H54 (cell line): ENCODE results near the gene DDX41.
A peak's percentile ranks its signal among the peaks of the same experiment; 100 is the strongest.
"Not testable (repeated sequence)": the region's sequence is repeated elsewhere in the genome, so short reads cannot be mapped to it uniquely, and the experiment has no call there.

ENCODE experiments used
- DNase-seq: peaks from one replicate; pipeline ENCODE4 v3.0.0; 2011; ENCODE audit warnings: low spot score, mixed read lengths; ENCODE audit not compliant: insufficient read length
- FAIRE-seq: peaks from 3 replicates; lab custom pipeline; 2011; peaks lifted over from hg19 to GRCh38; lab: Jason Lieb, UNC
- POLR2A ChIP-seq: IDR thresholded peaks from 2 replicates; pipeline ENCODE4 v1.6.1; 2011; ENCODE audit warnings: low read depth, mild to moderate bottlenecking, low read length

Gene DDX41

DNA sequence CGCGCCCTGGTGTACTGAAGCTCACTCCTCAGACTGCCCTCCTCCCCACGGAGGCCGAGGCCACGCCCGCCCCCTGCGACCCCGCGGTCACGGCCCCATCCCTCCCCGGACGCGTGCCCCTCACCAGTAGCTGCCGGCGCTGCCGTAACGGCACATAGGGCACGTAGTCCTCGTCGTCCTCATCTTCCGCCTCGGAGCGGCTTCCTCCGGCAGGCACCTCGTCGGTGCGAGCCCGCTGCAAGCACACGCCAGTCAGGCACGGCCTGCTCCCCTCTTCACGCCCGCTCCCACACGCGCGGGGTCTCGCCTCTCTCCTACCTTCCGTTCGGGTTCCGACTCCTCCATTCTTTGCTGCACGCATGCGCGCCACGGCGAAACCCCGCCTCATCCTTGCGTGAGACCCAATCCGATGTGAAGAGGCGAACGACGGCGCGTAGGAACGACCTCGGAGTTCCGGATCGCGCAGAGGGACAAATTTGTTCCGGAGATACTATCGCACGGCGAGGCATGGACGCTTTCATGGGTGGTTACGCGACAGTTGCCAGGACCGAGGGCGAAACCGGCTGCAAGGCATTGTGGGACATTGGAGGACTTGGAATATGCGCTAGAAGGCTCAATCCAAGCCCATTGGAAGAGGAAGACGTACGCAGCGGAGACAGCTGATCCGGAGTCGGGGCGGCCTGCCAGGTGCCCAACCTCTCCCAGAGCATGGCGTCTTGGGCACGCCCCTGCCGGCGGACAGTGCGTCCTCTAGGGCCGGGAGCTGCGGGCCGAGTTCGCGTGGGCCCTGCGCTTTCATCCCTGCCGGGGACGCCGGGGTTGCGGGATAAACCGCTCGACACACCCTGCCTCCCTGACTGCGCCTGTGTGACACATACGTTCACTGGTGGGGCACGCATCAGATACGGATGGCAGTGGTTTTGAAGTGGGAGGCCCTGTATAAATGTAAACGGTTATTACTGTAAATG lies at the start of gene DDX41:
Gene DDX41 (minus strand): TSS at position 361 of the 968 bp plus-strand sequence. CDS start 16 bp downstream, at position 345.
- DNase-seq (peak; percentile 97), FAIRE-seq (peak; percentile 84)
- peak; percentile 88 for TF ChIP-seq POLR2A

DNA sequence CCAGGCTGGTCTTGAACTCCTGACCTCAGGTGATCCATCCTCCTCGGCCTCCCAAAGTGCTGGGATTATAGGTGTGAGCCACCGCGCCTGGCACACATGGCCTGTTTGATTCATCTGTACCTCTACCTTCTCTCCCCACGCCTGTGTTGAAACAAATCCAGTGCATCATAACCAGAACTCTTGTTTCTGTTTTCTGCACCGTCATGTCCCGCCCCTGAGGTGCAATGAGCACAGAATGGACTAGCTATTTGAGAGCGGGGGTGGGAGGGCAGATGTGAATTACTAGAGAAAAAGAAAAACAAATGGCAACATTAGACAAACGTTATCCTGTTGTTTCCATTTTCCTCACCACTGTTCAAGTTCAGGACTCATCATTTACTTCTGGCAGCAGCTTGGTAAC lies 48.3 kb upstream of the DDX41 start:
- TF ChIP-seq POLR2A = no peak
- no peak for DNase-seq
- no peak for FAIRE-seq

DNA sequence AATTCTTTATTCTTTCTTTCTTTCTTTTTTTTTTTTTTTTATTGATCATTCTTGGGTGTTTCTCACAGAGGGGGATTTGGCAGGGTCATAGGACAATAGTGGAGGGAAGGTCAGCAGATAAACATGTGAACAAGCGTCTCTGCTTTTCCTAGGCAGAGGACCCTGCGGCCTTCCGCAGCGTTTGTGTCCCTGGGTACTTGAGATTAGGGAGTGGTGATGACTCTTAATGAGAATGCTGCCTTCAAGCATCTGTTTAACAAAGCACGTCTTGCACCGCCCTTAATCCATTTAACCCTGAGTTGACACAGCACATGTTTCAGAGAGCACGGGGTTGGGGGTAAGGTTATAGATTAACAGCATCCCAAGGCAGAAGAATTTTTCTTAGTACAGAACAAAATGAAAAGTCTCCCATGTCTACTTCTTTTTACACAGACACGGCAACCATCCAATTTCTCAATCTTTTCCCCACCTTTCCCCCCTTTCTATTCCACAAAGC lies 42.7 kb upstream of the DDX41 start:
- FAIRE-seq, DNase-seq: not testable (repeated sequence)

DNA sequence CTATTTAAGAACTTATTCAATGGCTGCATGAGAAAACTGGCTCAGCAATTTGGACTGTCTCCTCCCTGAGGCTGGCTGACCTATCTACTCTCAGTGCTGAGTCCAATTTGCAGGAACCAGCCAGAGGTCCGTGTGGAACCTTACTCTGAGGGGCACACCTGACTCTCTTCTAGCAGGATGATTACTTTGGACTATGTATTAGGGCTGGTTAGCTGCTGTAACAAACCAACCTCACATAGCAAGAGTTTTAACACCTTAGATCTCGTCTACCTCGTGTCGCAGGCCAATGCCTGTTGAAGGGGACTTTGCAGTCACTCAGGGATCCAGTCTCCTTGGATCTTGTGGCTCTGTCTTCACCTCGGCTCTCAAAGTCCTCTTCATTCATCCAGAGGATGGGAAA lies 41.0 kb upstream of the DDX41 start:
- FAIRE-seq = no peak
- TF ChIP-seq POLR2A = no peak
- DNase-seq = no peak

DNA sequence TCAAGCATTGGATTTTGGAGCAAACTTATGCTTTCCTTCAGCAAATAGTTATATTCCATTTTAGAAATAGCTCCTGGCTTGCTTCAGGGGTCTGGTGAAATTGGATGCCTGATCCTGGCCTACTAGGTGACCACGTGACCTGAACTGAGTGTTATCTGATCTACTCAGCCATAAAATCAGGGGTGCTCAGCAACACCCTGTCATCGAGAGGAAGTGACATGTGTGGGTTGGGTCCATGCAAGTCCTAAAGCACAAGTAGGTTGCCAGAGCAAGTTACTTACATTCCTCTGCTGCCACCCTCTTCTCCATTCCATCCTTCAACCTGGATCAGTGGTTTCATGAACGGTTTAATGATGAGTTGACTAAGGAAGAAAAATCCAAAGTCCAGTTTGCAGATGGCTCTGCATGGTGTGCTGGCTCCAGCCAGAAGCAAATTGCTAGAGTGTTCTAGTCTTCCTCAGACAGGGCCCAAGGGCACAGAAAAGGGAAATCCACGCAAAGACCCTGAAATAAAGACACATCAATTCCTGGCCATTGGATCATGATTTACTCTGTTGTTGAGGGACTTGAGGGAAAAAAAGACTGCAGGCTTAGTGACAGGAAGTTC lies 40.4 kb upstream of the DDX41 start:
- FAIRE-seq (no peak), DNase-seq (no peak)
- TF ChIP-seq POLR2A = no peak

DNA sequence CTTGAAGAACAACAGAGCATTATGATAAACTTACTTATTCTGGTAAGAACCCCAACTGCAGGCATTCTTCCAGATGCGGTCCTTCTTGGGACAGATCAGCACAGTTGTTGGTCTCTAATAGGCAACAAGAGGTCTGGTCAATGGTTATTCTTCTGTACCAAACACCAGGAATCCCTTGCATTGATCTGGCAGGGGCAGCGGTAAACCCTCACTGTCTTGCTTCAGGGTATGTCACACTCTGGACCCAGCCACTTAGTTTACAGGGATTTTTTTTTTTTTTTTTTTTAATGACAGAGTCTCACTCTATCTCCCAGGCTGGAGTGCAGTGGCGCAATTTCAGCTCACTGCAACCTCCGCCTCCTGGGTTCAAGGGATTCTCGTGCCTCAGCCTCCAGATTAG lies 38.9 kb upstream of the DDX41 start:
- no peak for TF ChIP-seq POLR2A
- FAIRE-seq = no peak

DNA sequence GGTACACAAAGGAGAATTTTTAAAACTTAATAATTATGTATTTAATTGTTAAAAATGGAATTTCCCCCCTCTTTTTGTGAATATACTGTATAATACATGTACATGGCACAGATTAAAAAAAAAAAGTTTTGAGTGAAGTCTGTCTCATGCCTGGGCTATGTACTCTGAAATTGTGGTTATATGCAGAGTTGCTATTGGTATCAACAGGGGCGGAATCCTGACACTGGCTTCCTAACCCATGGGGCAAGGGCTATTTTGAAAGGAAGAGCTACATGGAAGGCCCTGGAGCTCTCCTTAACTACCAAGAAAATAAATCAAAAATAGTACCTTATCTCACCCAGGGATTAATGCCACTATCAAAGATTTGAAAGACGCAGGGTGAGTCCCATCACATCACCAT lies 38.5 kb upstream of the DDX41 start:
- FAIRE-seq (no peak), DNase-seq (no peak)
- no peak for TF ChIP-seq POLR2A

More for the DNA sequence above, 38.9 kb upstream of the DDX41 start:
- no peak for DNase-seq

DNA sequence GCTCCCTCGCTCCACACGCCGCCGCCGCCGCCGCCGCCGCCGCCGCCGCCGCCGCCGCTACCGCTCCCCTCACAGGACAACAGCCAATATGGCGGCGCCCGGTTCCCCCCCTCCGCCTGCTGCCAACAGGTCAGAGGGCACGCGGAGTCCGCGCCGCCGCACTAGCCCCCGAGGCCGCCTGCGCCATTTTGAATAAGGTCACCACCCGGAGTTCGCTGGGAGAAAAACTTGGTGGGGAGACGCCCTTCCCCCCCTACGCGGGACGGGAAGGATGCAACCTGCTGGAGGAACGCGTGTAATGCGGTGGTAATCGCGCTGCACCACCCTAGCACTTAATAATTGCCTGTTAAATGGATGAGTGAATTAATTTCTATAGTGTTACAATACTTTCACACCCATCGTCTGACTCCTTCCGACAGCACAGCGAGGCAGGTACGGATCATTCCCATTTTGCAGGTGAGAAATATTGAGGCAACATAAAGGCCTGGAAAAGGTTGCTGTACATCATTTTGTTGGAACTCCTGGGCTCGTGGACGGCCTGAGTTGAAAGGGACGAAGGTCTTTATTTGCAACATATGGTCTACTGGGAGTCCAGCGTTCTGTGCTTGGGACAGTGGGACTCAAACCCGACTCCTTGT lies 37.8 kb upstream of the DDX41 start, which contains the start of gene FAM193B:
Gene FAM193B (minus strand): TSS at position 90 of the 638 bp plus-strand sequence. CDS start 105 bp downstream, outside the sequence.
- DNase-seq = peak; percentile 96
- 0 out of 2 replicates have a peak, but pooled peaks have one; percentile 21 for TF ChIP-seq POLR2A
- FAIRE-seq = no peak

DNA sequence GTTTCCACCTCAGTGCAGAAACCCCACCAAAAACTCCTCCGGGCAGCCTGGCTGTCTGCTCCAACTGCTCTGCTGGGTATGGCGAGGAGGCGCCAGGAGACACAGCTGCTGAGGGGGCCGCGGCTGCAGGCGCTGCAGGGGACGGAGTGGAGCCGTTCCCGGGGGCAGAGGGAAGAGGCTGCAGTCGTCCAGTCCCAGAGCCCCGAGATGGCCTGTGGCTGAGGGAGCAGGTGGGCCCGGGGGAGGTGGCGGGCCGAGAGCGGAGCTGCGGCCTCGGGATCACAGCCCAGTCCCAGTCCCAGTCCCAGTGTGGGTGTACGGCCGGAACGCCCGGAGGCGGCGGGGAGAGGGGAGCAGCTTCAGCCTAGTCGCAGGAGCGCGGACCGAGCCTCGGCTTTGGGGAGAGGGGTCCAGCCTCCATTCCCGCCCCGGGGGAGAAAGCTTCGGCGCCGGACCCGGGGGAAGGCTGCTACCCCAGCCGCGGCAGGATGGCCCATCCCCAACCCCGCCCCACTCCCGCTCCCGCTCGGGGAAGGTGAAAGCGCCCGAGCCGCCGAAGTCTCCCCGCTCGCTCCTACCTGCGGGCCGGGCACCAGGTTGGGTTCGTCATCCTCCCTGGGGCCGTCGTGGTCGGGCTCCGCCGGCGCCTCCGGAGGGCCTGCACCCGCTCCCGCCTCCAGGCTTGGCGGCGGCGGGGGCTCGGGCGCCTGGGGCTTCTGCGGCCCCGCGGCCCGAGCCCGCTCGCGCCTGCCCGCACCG lies 37.1 kb upstream of the DDX41 start:
- DNase-seq (peak; percentile 65), FAIRE-seq (no peak)
- 0 out of 2 replicates have a peak, but pooled peaks have one; percentile 5 for TF ChIP-seq POLR2A

DNA sequence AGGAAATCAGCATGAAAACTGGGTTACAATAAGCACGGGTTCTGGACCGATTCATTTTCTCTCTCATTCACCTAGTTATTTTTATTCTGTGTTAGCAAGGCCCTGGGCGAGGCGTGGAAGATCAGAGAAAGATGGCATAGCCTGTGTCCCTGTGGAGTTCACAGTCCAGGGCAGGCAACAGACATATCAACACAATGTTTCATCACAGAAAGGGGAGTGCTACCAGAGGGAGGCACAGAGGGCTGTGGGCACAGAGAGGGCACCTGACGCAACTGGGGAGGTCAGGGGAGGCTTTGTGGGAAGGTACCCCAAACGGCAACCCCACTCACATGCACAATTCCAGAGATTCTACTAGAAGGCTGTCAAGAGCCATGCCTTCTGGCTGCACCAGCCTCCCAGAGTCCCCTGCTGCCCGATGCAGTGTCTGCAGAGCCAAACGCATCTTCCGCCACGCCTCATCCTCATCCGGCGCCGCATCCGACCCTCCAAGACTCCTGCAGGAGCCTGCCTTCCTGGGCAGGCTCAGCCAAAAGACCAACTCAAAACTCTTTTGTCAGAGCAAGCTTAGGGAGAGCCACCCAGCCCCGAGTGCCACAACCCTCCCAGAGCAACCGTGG lies 36.2 kb upstream of the DDX41 start:
- TF ChIP-seq POLR2A = no peak
- FAIRE-seq = no peak
- DNase-seq = no peak

DNA sequence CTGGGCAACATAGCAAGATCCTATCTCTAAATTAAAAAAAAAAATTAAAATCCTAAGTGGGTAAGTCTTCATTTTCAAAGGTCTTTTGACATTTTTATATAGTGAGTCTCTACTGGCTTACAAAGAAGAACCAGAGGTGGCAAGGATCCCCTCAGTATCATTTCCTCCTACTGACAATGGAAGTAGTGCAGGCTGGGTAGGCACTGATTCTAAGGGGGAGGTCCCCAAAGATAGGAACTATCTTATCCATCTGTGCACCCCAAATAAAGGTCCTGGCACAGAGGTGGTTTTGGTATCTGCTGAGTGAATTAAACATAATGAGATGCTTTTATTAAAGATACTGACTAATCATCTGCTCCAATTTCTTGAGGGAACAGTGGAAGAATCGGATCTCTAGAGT lies 33.4 kb upstream of the DDX41 start:
- no peak for DNase-seq
- no peak for FAIRE-seq

DNA sequence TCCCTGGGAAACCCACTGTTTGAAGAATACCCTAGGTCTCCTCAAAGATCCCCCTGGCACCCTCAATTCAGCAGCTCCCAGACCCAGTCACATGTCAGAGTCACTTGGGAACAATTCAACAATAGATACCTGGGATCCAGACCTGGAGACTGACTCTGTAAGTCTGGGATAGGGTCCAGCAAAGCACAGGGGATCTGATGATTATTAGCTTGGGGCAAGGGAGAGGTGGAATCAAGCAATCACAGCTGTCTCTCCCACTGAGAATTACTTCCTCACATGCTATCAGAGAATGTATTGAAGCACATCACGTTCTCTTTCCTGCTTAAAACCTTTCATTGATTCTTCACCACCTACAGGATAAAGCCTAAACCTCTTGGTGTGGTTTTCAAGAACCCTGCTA lies 31.7 kb upstream of the DDX41 start:
- FAIRE-seq = no peak
- DNase-seq = no peak
- no peak for TF ChIP-seq POLR2A

More for the DNA sequence above, 33.4 kb upstream of the DDX41 start:
- no peak for TF ChIP-seq POLR2A
